NB4 (cell line): ENCODE measurements around the gene ATP2B1.

Source experiments
- DNase-seq: peaks from one replicate; pipeline ENCODE4 v3.0.0; 2010; ENCODE audit warnings: low read depth
- H3K4me3 ChIP-seq: one replicate; pipeline ENCODE4 v1.5.1; 2011; ENCODE audit warnings: mild to moderate bottlenecking, low read depth, low read length, moderate library complexity
- CTCF ChIP-seq: IDR thresholded peaks from one replicate; pipeline ENCODE4 v1.5.1; 2012; ENCODE audit warnings: low read depth, low read length
- MAX ChIP-seq: IDR thresholded peaks from 2 replicates; pipeline ENCODE4 v1.6.1; 2011; ENCODE audit warnings: low read depth, low read length
- MYC ChIP-seq: IDR thresholded peaks from 2 replicates; pipeline ENCODE4 v1.6.1; 2011; ENCODE audit warnings: low read depth, low read length
- POLR2A ChIP-seq: IDR thresholded peaks from 2 replicates; pipeline ENCODE4 v1.6.1; 2011; ENCODE audit warnings: mild to moderate bottlenecking; ENCODE audit not compliant: insufficient read length; ENCODE audit errors: extremely low read depth

The ATP2B1 gene

DNA sequence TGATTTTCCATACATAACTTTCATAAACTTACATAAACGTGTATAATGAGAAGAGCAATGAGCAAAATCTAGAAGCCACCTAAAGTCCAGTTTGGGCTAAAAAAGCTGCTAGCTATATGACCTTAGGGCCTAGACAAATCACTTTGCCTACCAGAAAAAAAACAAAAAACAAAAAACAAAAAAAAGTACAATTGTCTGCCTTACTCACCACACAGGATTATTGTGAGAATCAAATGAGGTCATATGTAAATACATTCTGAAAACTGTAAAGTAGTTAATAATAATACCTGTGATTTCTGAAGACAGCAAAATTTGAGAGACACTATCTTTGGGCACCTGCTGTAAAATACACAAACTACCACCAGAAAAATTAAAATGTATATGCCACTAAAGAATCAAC, 4.2 kb downstream of the ATP2B1 start:
- no peak for DNase-seq
- TF ChIP-seq POLR2A, result no peak
- TF ChIP-seq MYC, result no peak
- TF ChIP-seq CTCF, result no peak
- TF ChIP-seq MAX, result no peak
- no peak overlapping the region for H3K4me3 ChIP-seq

DNA sequence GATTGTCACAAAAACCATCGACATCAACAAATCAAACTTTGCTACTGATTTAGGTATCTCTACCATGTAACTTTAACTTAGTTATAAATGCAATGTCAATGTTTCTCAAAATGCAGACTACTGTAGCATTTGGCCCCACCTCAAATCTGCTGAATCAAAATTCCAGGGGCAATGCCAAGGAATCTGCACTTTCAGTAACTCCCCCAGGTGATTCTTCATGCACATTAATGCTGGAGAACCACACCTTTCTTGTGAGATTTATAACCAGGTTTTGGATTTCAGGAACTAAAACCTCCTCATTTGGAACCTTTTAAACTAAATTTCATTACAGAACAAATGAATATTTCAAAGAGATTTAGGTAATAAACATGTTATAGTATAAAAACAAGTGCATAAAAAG, 4.9 kb downstream of the ATP2B1 start:
- no peak overlapping the region for H3K4me3 ChIP-seq
- no peak for DNase-seq
- TF ChIP-seq MAX (no peak), MYC (no peak), CTCF (no peak), POLR2A (no peak)

DNA sequence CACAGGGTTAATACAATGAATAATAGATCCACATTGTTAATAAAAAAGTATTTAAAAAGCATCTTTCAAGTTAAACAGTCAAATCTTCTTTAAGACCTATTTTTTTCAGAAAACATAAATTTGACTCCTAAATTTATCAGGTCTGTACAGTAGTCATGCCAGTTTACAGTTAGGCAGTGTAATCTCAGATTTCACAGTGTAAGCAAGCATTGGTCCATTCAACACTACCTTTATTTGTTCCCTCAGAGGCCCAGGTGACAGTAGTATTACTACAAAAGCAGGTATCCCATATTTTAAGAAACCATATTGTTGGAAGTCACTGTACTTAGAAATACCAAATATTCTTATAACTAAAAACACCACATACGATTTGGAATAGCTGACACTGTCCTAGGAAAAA, 6.1 kb downstream of the ATP2B1 start:
- TF ChIP-seq MYC, result no peak
- no peak for TF ChIP-seq CTCF
- TF ChIP-seq POLR2A, result no peak
- TF ChIP-seq MAX, result no peak
- no peak for DNase-seq
- H3K4me3 ChIP-seq, result no peak overlapping the region

GRCh38 chr12:89701606-89702206, 6.9 kb downstream of the ATP2B1 start:
- no peak for DNase-seq
- TF ChIP-seq MAX, result no peak
- no peak for TF ChIP-seq CTCF
- TF ChIP-seq POLR2A, result no peak
- no peak for TF ChIP-seq MYC
- H3K4me3 ChIP-seq, result no peak overlapping the region

DNA sequence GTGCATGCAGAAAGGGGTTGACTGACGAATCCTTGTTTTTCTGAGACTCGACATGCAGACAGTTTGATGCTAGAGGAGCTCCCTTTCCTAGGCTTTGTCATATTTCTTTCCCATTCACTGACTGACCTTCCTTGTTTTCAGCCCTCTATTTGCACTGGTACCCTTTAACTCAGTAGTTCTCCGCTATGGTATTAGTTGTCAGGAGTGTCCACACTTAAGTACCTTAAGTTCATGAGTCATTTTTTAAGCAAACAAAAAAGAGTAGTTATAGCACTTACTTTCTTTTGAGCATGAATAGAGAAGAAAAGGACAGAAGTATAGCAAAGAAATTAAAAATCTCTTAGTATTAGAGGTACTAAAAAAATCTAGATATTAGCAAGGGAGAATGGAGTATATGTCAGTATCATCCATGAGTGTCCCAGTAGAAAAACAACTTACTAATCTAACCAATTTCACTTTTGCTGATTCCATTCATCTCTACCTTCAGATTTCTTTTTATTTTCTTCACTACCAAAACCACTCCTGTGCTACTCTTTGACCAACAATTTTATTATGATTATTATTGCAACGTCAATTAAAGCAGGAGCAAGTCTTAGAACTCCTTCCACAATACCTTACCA, 8.3 kb downstream of the ATP2B1 start:
- no peak overlapping the region for H3K4me3 ChIP-seq
- TF ChIP-seq MAX (no peak), CTCF (no peak), POLR2A (no peak), MYC (no peak)
- no peak for DNase-seq
